COLO829 (cell line): ENCODE data around the gene CD96.

ENCODE experiments used
- DNase-seq: peaks from one replicate; pipeline ENCODE4 v3.0.0; 2012; ENCODE audit warnings: low spot score

Gene CD96

GRCh38 chr3:111594205-111594604, 52.2 kb downstream of the CD96 start:
- DNase-seq: no peak

GRCh38 chr3:111594781-111595180, 52.8 kb downstream of the CD96 start:
- DNase-seq: no peak

- DNase-seq: no peak
Observed at GRCh38 chr3:111595232-111595631, 53.2 kb downstream of the CD96 start, which contains the start of gene ZBED2. Gene ZBED2, minus strand, starts transcription at chr3:111595346. Its CDS starts 1,145 bp downstream, at chr3:111594201.

GRCh38 chr3:111596328-111596727, 54.3 kb downstream of the CD96 start:
- no peak for DNase-seq

GRCh38 chr3:111598139-111598538, 56.1 kb downstream of the CD96 start:
- DNase-seq: no peak

GRCh38 chr3:111598552-111598951, 56.6 kb downstream of the CD96 start:
- no peak for DNase-seq

- no peak for DNase-seq
Observed at GRCh38 chr3:111601810-111602209, 59.8 kb downstream of the CD96 start.

GRCh38 chr3:111603679-111604078, 61.7 kb downstream of the CD96 start:
- no peak for DNase-seq

- no peak for DNase-seq
Observed at GRCh38 chr3:111604119-111604518, 62.1 kb downstream of the CD96 start.

- no peak for DNase-seq
Observed at GRCh38 chr3:111605018-111605417, 63.0 kb downstream of the CD96 start.

- DNase-seq: no peak
Observed at GRCh38 chr3:111605493-111605892, 63.5 kb downstream of the CD96 start.

GRCh38 chr3:111607240-111607920, 65.4 kb downstream of the CD96 start:
- DNase-seq: no peak

GRCh38 chr3:111608383-111608782, 66.4 kb downstream of the CD96 start:
- DNase-seq: no peak

- no peak for DNase-seq
Observed at GRCh38 chr3:111609700-111610099, 67.7 kb downstream of the CD96 start.

- DNase-seq: no peak
Observed at GRCh38 chr3:111610189-111610588, 68.2 kb downstream of the CD96 start.

GRCh38 chr3:111610612-111611054, 68.6 kb downstream of the CD96 start:
- DNase-seq: no peak

GRCh38 chr3:111613294-111613693, 71.3 kb downstream of the CD96 start:
- no peak for DNase-seq

GRCh38 chr3:111615880-111616279, 73.9 kb downstream of the CD96 start:
- no peak for DNase-seq

- DNase-seq: no peak
Observed at GRCh38 chr3:111616417-111617105, 74.6 kb downstream of the CD96 start.

GRCh38 chr3:111617406-111617805, 75.4 kb downstream of the CD96 start:
- DNase-seq: no peak

GRCh38 chr3:111617912-111618601, 76.1 kb downstream of the CD96 start:
- DNase-seq: no peak

- DNase-seq: no peak
Observed at GRCh38 chr3:111618945-111619344, 76.9 kb downstream of the CD96 start.

- DNase-seq: no peak
Observed at GRCh38 chr3:111619833-111620232, 77.8 kb downstream of the CD96 start.
